Stimulated activated naive CD8-positive, alpha-beta T cell treated with anti-CD3 and anti-CD28 coated beads, Interleukin-15, Interleukin-2, amounts not matched to agents 100 U/mL and 50 U/mL, for 24 hours (primary cell): ENCODE results near the gene PKP3.
"Not testable (repeated sequence)": the region's sequence is repeated elsewhere in the genome, so short reads cannot be mapped to it uniquely, and the experiment has no call there.

Source experiments
- ATAC-seq: fragments of 150-1000 bp; cut with Tn5 transposase; one replicate; pipeline ENCODE4 v1.10.0; 2021
- DNase-seq: peaks from one replicate; pipeline ENCODE4 v3.0.0; 2021

The PKP3 gene

DNA sequence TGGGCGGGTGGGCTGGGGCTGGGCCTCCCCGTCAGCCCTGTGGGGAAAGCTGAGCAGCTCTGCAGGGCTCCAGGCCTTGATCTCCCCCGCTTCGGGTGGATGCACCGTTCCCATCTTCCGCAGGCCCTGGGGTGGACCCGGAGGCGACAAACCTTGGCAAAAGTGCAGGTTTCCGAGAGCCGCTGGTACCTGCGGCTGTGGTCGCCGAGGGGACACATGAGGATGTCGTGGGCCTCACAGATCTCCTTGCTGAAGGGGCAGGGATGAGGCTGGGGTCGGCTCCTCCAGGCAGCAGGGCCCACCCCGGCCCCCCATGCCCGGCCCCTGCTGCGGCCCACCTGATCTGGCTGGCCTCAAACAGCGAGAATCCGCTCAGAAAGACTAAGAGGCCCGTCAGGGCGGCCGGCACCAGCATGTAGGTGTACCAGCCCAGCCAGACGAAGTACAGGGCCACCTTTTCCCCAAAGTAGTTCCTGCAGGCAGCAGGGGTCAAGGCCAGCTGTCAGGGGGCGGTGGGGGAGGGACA, 36.0 kb downstream of the PKP3 start:
- DNase-seq (no peak), ATAC-seq (no peak)

DNA sequence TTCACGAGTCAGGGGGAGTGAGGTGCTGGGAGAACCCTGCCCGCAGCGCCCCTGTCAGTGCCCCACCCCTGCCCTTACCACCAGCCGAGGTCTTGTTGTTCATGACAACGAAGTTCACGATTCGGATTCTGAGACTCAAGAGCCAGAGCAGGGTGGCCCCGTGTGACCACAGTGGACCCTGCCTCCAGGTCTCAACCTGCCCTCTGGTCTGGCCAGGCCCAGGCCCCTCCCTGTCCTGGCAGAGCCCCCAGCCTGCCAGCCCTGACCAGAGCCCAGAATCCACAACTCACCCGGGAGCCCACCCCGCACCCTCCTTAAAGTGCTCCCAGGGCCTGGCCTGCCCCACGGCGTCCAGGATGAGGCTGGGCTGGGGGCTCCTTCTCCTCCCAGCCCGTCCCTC, 37.9 kb downstream of the PKP3 start:
- no peak for DNase-seq
- no peak for ATAC-seq

DNA sequence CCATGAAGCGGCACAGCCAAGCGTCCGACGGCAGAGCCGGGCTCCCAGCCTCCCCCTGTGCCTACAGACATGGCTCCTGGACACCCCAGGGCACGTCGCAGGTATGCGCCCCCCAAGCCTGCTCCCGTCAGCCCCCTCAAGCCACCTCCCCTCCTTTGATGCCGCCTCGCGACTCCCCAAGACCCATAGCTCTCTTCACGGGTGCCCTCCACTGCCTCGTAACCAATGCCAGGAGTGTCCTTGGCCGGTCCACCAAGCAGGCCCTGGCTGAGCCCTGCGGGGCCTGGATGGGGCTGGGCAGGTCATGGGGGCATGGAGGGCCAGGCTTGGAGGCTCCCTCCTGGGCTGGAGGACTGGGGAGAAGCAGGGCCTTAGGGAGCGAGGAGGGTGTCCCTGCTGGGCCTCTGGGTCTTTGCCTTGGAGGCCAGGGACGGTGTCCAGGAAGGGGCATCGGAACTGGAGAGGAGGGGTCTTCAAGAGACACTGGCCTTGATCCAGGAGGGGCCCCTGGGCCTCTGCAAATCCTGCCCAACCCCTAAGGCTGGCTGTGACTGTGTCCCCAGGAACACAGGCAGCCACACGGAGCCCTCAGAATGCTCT, 38.6 kb downstream of the PKP3 start:
- ATAC-seq, result no peak
- DNase-seq, result no peak

DNA sequence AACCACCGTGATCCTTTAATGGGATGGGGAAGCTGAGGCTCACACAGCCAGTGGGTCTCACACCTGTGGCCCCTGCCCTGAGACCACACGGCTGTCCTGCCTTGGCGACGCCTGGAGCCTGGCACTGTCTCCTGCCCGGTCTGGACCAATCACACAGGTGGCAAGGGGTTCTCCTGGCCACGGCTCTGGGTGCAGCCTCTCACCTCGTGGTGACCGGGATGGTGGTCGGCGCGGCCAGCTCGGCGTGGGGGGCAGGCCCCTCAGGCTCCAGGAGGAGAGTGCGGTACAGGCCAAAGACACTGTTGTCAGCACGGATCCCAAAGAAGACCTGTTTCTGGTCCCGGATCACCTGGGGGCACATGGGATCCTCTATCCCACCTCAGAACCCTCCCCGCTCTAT, 39.1 kb downstream of the PKP3 start:
- DNase-seq (peak; percentile 1), ATAC-seq (no peak)

DNA sequence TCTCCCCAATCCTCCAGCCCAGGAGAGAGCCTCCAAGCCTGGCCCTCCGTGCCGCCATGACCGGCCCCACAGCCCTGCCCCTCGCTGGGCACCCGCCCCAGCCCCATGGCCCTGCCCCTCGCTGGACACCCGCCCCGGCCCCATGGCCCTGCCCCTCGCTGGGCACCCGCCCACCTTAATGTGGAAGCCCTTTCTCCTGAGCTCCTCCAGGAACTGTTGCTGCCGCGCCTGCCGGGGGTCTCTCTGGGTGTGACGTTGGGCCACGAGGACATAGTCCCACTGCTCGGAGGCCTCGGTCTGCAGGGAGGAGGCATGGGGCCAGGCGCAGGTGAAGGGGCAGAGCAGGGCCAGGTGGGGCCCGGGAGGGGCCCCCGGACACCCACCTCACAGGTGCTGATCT, 39.6 kb downstream of the PKP3 start:
- DNase-seq (no peak), ATAC-seq (no peak)

DNA sequence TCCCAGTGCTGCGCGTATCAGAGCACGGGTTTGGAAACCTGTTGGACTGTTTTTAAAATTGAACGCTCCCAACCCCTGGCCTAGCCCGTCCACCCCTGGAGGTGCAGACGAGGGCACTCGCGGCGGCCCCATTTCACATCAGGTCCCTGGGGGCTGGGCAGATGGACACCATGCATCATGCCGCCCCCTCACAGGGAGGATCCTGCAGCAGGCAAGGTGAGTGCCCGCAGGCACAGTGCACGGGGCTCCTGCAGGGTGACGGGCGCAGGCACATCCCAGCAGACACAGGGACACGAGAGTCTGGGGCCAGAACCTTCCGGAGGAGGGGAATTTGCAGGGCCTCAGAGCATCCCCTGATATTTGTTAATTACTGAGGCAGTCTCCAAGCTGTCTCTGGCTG, 40.5 kb downstream of the PKP3 start:
- DNase-seq (peak; percentile 1), ATAC-seq (no peak)

DNA sequence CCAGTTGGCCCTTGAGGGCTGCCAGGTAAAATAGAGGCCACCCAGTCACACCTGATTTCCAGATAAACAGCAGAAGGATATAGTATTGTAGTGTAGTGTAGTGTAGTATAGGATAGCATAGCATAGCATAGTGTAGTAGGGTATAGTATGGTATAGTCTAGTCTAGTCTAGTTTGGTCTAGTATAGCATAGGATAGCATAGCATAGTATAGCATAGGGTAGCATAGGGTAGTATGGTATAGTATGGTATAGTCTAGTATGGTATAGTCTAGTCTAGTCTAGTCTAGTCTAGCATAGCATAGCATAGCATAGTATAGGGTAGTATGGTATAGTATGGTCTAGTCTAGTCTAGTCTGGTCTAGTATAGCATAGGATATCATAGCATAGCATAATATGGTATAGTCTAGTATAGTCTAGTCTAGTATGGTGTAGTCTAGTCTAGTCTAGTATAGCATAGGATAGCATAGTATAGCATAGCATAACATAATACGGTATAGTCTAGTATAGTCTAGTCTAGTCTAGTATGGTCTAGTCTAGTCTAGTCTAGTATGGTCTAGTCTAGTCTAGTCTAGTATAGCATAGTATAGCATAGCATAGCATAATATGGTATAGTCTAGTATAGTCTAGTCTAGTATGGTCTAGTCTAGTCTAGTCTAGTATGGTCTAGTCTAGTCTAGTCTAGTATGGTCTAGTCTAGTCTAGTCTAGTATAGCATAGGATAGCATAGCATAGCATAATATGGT, 41.2 kb downstream of the PKP3 start:
- ATAC-seq, DNase-seq: not testable (repeated sequence)

DNA sequence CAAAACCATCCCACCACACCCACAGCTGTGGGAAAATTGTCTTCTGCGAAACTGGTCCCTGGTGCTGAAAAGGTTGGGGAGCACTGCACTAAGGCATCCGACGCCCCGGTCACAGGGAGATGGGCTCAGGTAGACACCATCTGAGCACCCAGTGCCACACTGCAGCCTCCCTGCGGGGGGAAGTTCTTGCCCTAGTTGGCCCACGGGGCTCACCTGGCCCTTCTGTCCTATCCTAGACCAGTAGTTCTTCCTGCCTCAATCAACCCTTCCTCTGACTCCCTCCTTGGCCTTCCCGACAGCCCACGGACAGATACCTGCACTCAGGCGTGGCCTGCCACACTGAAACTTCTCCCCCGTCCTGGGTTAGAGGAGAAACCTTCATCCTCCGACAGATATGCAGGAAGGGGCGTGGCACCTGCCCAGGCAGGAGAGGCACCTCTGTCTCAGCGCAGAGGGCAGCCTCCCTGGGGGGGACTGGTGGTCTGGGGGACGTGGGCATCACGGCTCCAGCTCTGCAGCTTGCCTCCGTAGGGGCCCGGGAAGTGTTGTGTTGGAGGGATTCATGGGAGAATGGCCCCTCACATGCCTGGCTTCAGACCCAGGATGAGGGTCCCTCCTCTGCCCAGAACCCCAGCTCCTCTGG, 43.3 kb downstream of the PKP3 start:
- DNase-seq (no peak), ATAC-seq (no peak)

DNA sequence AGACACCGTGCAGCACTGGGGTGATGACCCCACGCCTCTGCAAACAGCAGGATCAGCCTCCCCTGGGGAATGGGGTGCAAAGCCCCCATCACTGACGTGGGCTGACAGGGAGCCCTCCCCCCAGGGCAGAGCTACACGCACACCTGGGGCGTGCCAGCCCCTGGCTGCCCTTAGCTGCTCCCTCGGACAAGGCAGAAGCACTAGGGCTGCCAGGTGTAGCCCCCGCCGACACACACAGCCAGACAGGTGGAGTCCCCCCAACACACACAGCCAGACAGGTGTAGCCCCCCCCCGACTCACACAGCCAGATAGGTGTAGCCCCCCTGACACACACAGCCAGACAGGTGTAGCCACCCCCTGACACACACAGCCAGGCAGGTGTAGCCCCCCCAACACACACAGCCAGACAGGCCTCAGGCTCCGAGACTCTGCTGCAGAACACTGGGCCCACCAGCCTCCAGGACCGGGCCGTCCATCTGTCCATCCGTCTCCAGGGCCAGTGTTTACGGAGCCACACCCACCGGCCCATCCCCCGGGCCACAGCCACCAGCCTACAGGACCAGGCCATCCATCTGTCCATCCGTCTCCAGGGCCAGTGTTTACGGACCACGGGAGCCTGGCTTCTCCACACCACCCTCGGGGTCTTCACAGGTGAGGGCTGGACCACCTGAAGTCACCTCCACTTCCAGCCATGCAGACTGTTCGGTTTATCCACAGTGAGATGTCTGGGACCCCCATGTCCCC, 44.3 kb downstream of the PKP3 start:
- ATAC-seq, result no peak

DNA sequence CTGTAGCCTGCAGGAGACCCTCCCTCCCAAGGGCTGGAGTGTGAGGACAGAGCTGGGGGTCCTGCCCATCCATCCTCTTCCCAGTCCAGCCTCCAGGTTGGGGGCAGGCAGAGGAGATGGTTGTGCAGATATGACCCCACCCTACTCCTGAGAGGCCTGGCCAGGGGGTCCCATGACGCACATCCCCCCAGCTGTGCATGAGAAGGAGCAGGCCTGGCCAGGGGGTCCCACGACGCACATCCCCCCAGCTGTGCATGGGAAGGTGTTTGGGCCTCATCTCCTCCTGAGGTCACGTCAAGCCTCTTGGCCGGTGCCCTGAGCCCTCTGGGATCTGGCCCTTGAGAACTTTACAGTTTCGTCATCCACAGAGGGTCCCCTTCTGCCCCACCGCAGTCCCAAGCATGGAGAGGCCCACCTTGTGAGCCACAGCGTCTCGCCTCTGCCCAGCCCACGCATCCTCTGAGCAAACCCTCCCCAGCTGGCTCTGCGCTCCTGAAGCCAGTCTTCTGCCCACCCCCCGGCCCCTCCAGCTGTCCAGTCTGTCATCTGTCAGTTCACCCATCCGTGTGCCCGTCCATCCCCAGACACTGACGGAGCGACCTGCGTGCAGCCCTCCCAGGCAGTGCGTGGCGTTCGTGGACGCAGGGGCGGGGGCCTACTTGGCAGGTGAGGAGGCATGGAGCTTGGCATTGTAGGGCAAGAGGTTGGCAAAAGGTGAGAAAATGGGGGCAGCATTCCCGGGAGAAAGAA, 45.5 kb downstream of the PKP3 start:
- ATAC-seq, result no peak
- no peak for DNase-seq

More for the DNA sequence above, 44.3 kb downstream of the PKP3 start:
- DNase-seq, result no peak

DNA sequence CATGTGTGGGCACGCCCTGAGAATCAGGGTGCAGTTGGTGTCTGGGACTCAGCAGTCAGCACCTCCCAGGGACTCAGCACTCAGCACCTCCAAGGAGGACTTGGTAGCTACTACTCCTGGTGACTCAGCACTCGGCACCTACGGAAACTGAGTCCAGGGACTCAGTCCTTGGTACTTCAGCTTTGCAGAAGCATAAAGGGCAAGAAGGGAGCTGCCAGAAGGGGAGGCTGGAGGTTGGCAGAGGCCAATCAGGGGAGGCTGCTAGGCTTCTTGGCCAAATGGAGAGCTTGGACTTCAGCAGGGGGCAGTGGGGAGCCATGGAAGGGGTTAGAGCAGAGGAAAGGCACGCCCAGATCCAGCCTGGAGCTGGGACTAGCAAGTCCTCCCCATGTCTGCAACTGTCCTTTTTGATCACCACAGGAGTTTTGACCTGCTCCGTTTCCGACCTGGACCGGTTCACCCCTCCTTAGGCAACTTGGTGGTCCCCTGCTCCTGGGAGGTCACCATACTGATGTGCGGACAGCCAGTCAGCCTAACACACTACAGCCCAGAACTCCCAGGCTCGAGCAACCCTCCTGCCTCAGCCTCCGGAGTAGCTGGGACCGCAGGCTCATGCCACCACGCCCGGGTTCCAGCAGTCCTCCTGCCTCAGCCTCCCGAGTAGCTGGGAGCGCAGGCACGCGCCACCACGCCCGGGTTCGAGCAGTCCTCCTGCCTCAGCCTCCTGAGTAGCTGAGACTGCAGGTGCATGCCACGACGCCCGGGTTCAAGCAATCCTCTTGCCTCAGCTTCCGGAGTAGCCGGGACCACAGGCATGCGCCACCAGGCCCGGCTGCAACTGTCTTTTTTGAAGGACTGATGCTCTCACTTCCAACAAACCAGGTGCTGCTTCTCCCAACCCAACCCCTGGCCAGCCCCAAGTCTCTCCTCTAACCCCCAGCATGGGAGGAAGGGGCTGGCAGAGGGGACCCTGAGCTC, 46.3 kb downstream of the PKP3 start:
- DNase-seq (peak; percentile 12), ATAC-seq (no peak)

DNA sequence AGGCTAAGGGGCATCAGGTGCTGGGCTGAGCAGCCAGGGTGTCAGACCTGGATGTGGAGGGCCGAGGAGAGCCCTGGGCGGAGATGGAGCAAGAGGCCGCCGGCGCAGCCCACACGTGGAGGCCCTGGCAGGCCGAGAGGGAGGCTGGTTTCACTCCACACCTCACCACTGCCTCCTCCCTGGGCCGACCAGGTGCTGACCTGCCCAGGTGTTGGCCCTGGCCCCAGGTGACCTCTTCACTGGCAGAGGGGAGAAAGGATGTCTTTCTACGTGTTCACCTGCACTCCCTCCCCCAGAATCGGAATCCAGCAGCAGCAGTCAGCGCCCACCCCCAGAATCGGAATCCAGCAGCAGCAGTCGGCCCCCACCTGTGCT, 47.0 kb downstream of the PKP3 start:
- DNase-seq, result no peak

DNA sequence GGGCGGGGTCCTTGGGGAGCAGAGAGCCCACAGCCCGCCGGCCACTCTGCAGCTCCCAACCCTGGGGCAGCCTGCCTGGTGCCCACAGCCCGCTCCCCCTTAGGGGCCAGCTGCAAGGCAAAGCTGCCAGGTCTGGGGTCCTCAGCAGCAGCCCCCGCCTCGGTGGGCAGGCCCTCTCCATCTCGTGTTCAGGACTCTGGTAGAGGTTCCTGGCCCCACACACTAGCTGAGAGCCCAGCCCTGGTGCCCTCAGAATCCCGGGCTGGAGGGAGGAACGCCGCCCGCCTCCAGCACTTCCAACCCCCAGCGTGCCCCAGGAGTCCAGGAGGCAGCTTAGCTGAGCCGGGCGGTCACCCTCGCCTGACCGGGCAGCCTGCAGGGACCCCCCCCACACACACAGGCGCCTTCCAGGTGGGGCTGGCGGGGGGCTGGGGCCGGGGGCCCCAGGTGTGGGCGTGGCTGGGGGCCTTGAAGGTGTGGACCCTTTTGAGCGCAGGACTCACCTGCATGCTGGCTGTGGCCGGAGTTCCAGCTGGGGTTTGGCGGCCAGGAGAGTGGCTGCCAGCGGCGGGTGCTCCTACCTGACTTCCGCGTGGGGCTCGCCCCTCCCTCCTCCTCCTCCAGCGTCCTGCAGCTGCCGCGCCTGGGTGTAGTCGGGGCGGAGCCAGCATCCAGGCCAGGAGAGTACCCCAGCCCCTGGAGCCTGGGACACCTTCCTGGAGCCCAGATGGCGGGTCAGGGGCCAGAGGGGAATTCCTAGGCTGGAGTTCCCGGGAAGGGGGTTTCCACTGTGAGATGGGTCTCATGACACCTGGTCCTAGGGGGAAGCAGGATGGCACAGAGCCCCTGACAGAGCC, 47.6 kb downstream of the PKP3 start, which contains the start of gene ANO9:
Gene ANO9 (minus strand): TSS at position 594 of the 857 bp plus-strand sequence. CDS start 85 bp downstream, at position 509.
- DNase-seq, result peak; percentile 68

More for the DNA sequence above, 47.0 kb downstream of the PKP3 start:
- no peak for ATAC-seq

DNA sequence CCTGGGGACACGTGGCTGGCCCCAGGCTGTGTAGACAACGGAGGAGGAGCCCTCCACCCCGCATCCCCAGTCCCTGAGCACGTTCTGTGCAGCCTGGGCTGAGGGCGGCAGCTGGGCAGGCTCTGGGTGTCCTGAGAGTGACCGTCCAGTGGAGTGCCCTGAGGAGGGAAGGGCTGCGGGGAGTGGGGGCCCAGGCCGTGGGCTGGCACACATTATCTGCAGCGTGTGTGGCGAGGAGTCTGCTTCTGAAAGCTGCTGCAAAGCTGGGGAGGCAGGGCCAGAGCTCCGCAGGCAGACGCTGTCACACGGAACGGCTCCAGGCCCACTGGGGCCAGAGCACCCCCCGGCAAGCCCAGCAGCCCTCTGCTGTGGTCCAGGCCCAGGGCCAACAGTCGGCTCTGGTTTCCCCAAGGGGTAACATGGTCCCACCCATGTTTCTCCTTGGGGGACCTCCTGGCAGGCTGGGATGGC, 48.6 kb downstream of the PKP3 start:
- no peak for DNase-seq

More for the DNA sequence above, 47.6 kb downstream of the PKP3 start, which contains the start of gene ANO9:
- peak; percentile 75 for ATAC-seq

DNA sequence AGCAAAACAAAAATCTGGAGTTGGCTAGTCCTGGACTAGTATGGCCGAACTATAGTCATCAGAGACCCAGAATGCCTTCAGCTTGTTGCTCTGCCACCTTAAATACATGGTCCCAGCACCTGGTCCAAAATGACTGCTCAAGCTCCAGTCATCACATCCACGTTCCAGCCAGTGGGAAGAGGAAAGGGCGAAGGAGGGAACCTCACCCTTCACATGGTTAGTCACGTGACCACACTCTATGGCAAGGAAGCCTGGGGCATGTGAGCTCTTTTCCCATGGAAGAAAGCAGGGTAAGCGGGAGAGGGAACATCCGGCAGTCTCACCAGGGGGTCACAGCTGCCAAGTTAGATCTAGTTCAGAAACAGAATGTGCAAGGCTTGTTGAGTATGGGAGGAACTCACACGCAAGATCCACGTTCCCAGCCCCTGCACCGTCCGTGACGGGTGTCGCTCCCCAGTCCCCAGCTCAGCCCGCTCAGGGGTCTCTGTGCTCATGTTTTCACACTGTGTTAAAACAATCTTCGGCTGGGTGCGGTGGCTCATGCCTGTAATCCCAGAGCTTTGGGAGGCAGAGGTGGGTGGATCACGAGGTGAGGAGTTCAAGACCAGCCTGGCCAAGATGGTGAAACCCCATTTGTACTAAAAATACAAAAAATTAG, 49.7 kb downstream of the PKP3 start:
- no peak for DNase-seq
- no peak for ATAC-seq

More for the DNA sequence above, 48.6 kb downstream of the PKP3 start:
- no peak for ATAC-seq

DNA sequence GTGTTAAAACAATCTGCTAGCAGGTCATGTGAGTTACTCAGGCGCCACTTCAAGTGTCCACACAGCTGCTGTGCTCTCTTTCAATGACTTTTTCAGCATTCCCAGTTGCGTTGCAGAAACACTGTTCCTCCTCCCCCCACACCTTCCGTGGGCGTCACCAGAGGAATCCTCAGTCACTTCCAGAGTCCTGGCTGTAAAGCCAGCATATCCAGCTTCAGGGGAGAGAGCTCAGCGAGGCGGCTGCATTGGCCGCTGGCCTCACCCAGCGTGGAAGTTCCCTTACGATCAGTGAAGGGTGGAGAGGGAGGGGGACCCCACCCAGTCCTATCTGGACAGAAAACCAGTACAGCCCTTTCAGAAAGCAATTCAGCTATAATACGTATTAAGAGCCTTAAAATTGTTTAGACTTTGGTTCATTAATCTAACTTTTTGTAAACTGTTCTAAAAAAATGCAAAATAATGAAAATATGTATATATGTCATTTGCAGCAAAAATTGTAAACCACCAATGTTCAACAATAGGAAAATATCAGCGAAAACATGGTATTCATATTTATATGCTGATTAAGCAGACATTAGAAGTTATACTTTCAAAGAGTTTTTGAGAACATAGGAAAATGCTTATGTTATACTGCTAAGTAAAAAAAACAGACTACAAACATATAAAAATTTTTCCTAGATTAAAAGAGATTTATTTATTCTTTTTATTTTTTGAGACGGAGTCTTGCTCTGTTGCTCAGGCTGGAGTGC, 50.6 kb downstream of the PKP3 start:
- ATAC-seq (no peak), DNase-seq (no peak)

DNA sequence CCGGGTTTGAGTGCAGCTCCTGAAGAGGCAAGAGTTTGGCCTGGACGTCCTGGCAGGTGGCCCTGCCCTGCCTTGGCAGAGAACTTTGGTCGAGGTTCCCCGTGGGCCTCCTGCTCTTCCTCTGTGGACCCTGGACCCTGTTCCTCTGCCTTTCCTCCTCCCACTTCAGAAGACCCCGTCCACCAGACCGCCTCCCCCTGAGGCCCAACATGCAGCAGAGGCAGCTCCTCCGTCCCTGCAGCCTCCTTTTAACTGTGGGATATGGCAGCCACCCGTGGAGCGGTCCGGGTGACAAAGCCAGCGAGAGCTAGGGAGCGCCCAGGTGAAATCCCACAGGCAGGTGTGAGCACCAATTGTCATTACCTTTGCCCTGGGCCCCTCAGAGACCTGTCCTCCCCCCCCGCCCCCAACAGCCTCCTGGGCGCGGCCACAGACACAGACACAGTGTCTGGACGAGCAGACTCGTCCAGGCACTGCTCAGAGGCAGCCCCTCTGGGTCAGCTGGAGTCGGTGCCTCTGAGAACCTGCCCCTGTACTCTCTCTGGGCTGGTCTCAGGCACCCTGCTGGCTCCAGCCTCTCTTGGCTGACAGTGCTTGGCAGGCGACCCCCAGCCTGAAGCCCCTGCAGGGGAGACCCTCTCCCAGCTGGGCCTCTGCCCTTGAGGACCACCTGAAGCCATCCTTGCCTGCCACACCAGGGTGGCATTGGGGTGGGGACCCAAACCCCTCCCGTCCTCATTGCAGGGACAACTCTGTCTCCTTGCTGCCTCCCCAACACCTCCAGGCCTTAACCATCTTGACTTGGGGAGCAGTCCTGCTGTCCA, 52.0 kb downstream of the PKP3 start:
- DNase-seq (no peak), ATAC-seq (no peak)
